Measurements from ENCODE around the gene ADAT1.

ADAT1 gene

GRCh38 chr16:75620326-75621169 lies 2.5 kb downstream of the ADAT1 start:
- H3K4me1 ChIP-seq (ENCODE audit: control insufficient read depth in 1 of 2, insufficient read depth in 2 of 2, low read length in 2 of 2): peaks cover 0 to 5% of the 10 kb centered on the region in 2 experiments
- H3K79me2 ChIP-seq (ENCODE audit: control insufficient read depth, insufficient read depth, low read length, poor library complexity): peaks cover 2% of the 10 kb centered on the region
- peaks cover 3% of the 10 kb centered on the region for H3K79me1 ChIP-seq (ENCODE audit: low read length)
- no peak overlapping the region for H3K14ac ChIP-seq (ENCODE audit: low read length)
- no peak overlapping the region for H2AK5ac ChIP-seq (ENCODE audit: low read length)
- no peak overlapping the region for H3K4me3 ChIP-seq (ENCODE audit: low read depth, low read length)
- WGBS (ENCODE audit: extremely low coverage, insufficient coverage, insufficient read length): no CpG with 5 or more reads among the region's 20 CpGs
- H3K27me3 ChIP-seq (ENCODE audit: insufficient read depth, low read length): no peaks in the 10 kb centered on the region
- no peak overlapping the region for H3K4ac ChIP-seq (ENCODE audit: low read depth, low read length)
- no peak overlapping the region for H2BK5ac ChIP-seq (ENCODE audit: low read depth, low read length, poor library complexity)
- no peaks in the 10 kb centered on the region for H3K9me3 ChIP-seq (ENCODE audit: insufficient read depth, low read depth, low read length)
- H3K36me3 ChIP-seq (ENCODE audit: control insufficient read depth in 1 of 2, insufficient read depth in 2 of 2, low read length in 2 of 2): peaks cover 12 to 35% of the 10 kb centered on the region in 2 experiments
- no peak overlapping the region for H2BK12ac ChIP-seq (ENCODE audit: low read length)
- H3K9ac ChIP-seq (ENCODE audit: low read length): no peak overlapping the region
- H4K8ac ChIP-seq (ENCODE audit: low read depth, low read length): no peak overlapping the region
- H3K18ac ChIP-seq (ENCODE audit: low read length): no peak overlapping the region
- no peak overlapping the region for H3K4me2 ChIP-seq (ENCODE audit: low read length)
- DNase-seq: no peak
- H4K12ac ChIP-seq (ENCODE audit: low read depth, low read length): no peak overlapping the region
- H3K23ac ChIP-seq (ENCODE audit: low read length): no peak overlapping the region
- H2AFZ ChIP-seq (ENCODE audit: insufficient read depth, low read length, poor library complexity): no peak overlapping the region
- no peak overlapping the region for H2BK120ac ChIP-seq (ENCODE audit: insufficient read depth, low read length, poor library complexity)
- no peak overlapping the region for H3K27ac ChIP-seq (ENCODE audit: low read depth, low read length)
- H4K91ac ChIP-seq (ENCODE audit: low read depth, low read length): no peak overlapping the region

- Histone ChIP-seq H4K91ac (ENCODE audit: low read depth, low read length) (no peak overlapping the region), H2AFZ (ENCODE audit: insufficient read depth, low read length, poor library complexity) (no peak overlapping the region), H3K36me3 (ENCODE audit: control insufficient read depth in 1 of 2, insufficient read depth in 2 of 2, low read length in 2 of 2) (peaks cover 16 to 36% of the 10 kb centered on the region in 2 experiments), H2AK5ac (ENCODE audit: low read length) (no peak overlapping the region), H4K8ac (ENCODE audit: low read depth, low read length) (no peak overlapping the region), H3K23ac (ENCODE audit: low read length) (no peak overlapping the region), H3K4ac (ENCODE audit: low read depth, low read length) (no peak overlapping the region), H4K12ac (ENCODE audit: low read depth, low read length) (no peak overlapping the region), H2BK120ac (ENCODE audit: insufficient read depth, low read length, poor library complexity) (no peak overlapping the region), H3K4me1 (ENCODE audit: control insufficient read depth in 1 of 2, insufficient read depth in 2 of 2, low read length in 2 of 2) (peaks cover 0 to 5% of the 10 kb centered on the region in 2 experiments), H3K27me3 (ENCODE audit: insufficient read depth, low read length) (no peaks in the 10 kb centered on the region), H3K79me1 (ENCODE audit: low read length) (peaks cover 3% of the 10 kb centered on the region), H3K14ac (ENCODE audit: low read length) (no peak overlapping the region), H3K27ac (ENCODE audit: low read depth, low read length) (no peak overlapping the region), H3K9me3 (ENCODE audit: insufficient read depth, low read depth, low read length) (no peaks in the 10 kb centered on the region), H3K4me2 (ENCODE audit: low read length) (no peak overlapping the region), H3K79me2 (ENCODE audit: control insufficient read depth, insufficient read depth, low read length, poor library complexity) (peaks cover 2% of the 10 kb centered on the region), H2BK12ac (ENCODE audit: low read length) (no peak overlapping the region), H3K4me3 (ENCODE audit: low read depth, low read length) (no peak overlapping the region), H2BK5ac (ENCODE audit: low read depth, low read length, poor library complexity) (no peak overlapping the region), H3K9ac (ENCODE audit: low read length) (no peak overlapping the region), H3K18ac (ENCODE audit: low read length) (no peak overlapping the region)
- no peak for DNase-seq
- WGBS (ENCODE audit: extremely low coverage, insufficient coverage, insufficient read length): no CpG with 5 or more reads among the region's 2 CpGs
These were observed 4.3 kb downstream of the ADAT1 start for GRCh38 chr16:75618780-75619179.

GRCh38 chr16:75617121-75617520 lies 6.0 kb downstream of the ADAT1 start:
- WGBS (ENCODE audit: extremely low coverage, insufficient coverage, insufficient read length): no CpG with 5 or more reads among the region's 3 CpGs
- no peak for DNase-seq
- Histone ChIP-seq H3K27ac (ENCODE audit: low read depth, low read length) (no peak overlapping the region), H3K4ac (ENCODE audit: low read depth, low read length) (no peak overlapping the region), H2BK12ac (ENCODE audit: low read length) (no peak overlapping the region), H3K18ac (ENCODE audit: low read length) (no peak overlapping the region), H3K79me2 (ENCODE audit: control insufficient read depth, insufficient read depth, low read length, poor library complexity) (no peaks in the 10 kb centered on the region), H3K4me2 (ENCODE audit: low read length) (no peak overlapping the region), H3K4me1 (ENCODE audit: control insufficient read depth in 1 of 2, insufficient read depth in 2 of 2, low read length in 2 of 2) (peaks cover 0 to 2% of the 10 kb centered on the region in 2 experiments), H2AFZ (ENCODE audit: insufficient read depth, low read length, poor library complexity) (no peak overlapping the region), H2AK5ac (ENCODE audit: low read length) (no peak overlapping the region), H3K79me1 (ENCODE audit: low read length) (no peaks in the 10 kb centered on the region), H3K9ac (ENCODE audit: low read length) (no peak overlapping the region), H3K36me3 (ENCODE audit: control insufficient read depth in 1 of 2, insufficient read depth in 2 of 2, low read length in 2 of 2) (peaks cover 26 to 47% of the 10 kb centered on the region in 2 experiments), H3K4me3 (ENCODE audit: low read depth, low read length) (no peak overlapping the region), H2BK5ac (ENCODE audit: low read depth, low read length, poor library complexity) (no peak overlapping the region), H3K9me3 (ENCODE audit: insufficient read depth, low read depth, low read length) (no peaks in the 10 kb centered on the region), H4K12ac (ENCODE audit: low read depth, low read length) (no peak overlapping the region), H2BK120ac (ENCODE audit: insufficient read depth, low read length, poor library complexity) (no peak overlapping the region), H3K14ac (ENCODE audit: low read length) (no peak overlapping the region), H3K23ac (ENCODE audit: low read length) (no peak overlapping the region), H4K91ac (ENCODE audit: low read depth, low read length) (no peak overlapping the region), H4K8ac (ENCODE audit: low read depth, low read length) (no peak overlapping the region), H3K27me3 (ENCODE audit: insufficient read depth, low read length) (no peaks in the 10 kb centered on the region)

GRCh38 chr16:75616521-75617010 lies 6.5 kb downstream of the ADAT1 start:
- H3K36me3 ChIP-seq (ENCODE audit: control insufficient read depth in 1 of 2, insufficient read depth in 2 of 2, low read length in 2 of 2): peaks cover 28 to 49% of the 10 kb centered on the region in 2 experiments
- no peak overlapping the region for H3K9ac ChIP-seq (ENCODE audit: low read length)
- WGBS (ENCODE audit: extremely low coverage, insufficient coverage, insufficient read length): no CpG with 5 or more reads among the region's 4 CpGs
- H3K79me2 ChIP-seq (ENCODE audit: control insufficient read depth, insufficient read depth, low read length, poor library complexity): no peaks in the 10 kb centered on the region
- no peak overlapping the region for H2AFZ ChIP-seq (ENCODE audit: insufficient read depth, low read length, poor library complexity)
- H3K23ac ChIP-seq (ENCODE audit: low read length): no peak overlapping the region
- H3K4me3 ChIP-seq (ENCODE audit: low read depth, low read length): no peak overlapping the region
- no peaks in the 10 kb centered on the region for H3K27me3 ChIP-seq (ENCODE audit: insufficient read depth, low read length)
- H3K4me1 ChIP-seq (ENCODE audit: control insufficient read depth in 1 of 2, insufficient read depth in 2 of 2, low read length in 2 of 2): no peaks in the 10 kb centered on the region
- no peak overlapping the region for H3K14ac ChIP-seq (ENCODE audit: low read length)
- no peaks in the 10 kb centered on the region for H3K9me3 ChIP-seq (ENCODE audit: insufficient read depth, low read depth, low read length)
- H4K8ac ChIP-seq (ENCODE audit: low read depth, low read length): no peak overlapping the region
- H3K4me2 ChIP-seq (ENCODE audit: low read length): no peak overlapping the region
- no peaks in the 10 kb centered on the region for H3K79me1 ChIP-seq (ENCODE audit: low read length)
- H4K12ac ChIP-seq (ENCODE audit: low read depth, low read length): no peak overlapping the region
- H2BK120ac ChIP-seq (ENCODE audit: insufficient read depth, low read length, poor library complexity): no peak overlapping the region
- H2AK5ac ChIP-seq (ENCODE audit: low read length): no peak overlapping the region
- no peak overlapping the region for H2BK5ac ChIP-seq (ENCODE audit: low read depth, low read length, poor library complexity)
- H4K91ac ChIP-seq (ENCODE audit: low read depth, low read length): no peak overlapping the region
- no peak for DNase-seq
- H2BK12ac ChIP-seq (ENCODE audit: low read length): no peak overlapping the region
- no peak overlapping the region for H3K4ac ChIP-seq (ENCODE audit: low read depth, low read length)
- no peak overlapping the region for H3K18ac ChIP-seq (ENCODE audit: low read length)
- no peak overlapping the region for H3K27ac ChIP-seq (ENCODE audit: low read depth, low read length)

All from trophoblast cell (in vitro differentiated cells and primary cell).